ENCODE measurements around the gene FAM156B.
"Not testable (repeated sequence)": the region's sequence is repeated elsewhere in the genome, so short reads cannot be mapped to it uniquely, and the experiment has no call there.

- TF ChIP-seq, protein P1, sequence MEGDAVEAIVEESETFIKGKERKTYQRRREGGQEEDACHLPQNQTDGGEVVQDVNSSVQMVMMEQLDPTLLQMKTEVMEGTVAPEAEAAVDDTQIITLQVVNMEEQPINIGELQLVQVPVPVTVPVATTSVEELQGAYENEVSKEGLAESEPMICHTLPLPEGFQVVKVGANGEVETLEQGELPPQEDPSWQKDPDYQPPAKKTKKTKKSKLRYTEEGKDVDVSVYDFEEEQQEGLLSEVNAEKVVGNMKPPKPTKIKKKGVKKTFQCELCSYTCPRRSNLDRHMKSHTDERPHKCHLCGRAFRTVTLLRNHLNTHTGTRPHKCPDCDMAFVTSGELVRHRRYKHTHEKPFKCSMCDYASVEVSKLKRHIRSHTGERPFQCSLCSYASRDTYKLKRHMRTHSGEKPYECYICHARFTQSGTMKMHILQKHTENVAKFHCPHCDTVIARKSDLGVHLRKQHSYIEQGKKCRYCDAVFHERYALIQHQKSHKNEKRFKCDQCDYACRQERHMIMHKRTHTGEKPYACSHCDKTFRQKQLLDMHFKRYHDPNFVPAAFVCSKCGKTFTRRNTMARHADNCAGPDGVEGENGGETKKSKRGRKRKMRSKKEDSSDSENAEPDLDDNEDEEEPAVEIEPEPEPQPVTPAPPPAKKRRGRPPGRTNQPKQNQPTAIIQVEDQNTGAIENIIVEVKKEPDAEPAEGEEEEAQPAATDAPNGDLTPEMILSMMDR (conservative IDR thresholded peaks at IDR 0.05): not testable (repeated sequence)
- TF ChIP-seq EZH2 (IDR thresholded peaks at IDR 0.05; ENCODE audit: low read depth): not testable (repeated sequence)
Observed at GRCh38 chrX:52930214-52930613, 33.1 kb downstream of the FAM156B start.
